GM23248 (cell line): ENCODE data around the gene ELMO1.

ENCODE experiments used
- EZH2 ChIP-seq: fragments of 200-600 bp; sonication (generic); IDR thresholded peaks from 2 replicates; pipeline ENCODE4 v1.6.1; 2018; ENCODE audit warnings: antibody characterized with exemption, mild to moderate bottlenecking; ENCODE audit not compliant: insufficient read depth, poor library complexity, severe bottlenecking
- EZH2phosphoT487 ChIP-seq: fragments of 200-600 bp; sonication (generic); IDR thresholded peaks from 2 replicates; pipeline ENCODE4 v1.6.1; 2018; ENCODE audit warnings: antibody characterized with exemption, moderate library complexity, mild to moderate bottlenecking, low read depth; ENCODE audit not compliant: insufficient read depth

GRCh38 chr7:37040330-37040729 is 408.3 kb downstream of the ELMO1 start:
- no peak for TF ChIP-seq EZH2
- TF ChIP-seq EZH2phosphoT487, result no peak
